Fibroblast of skin of abdomen (primary cell): ENCODE measurements around the gene PLEKHA4.
"Not testable (repeated sequence)": the region's sequence is repeated elsewhere in the genome, so short reads cannot be mapped to it uniquely, and the experiment has no call there.

Experiments
- DNase-seq: peaks from one replicate; pipeline ENCODE4 v3.0.0-alpha.2; 2013

The PLEKHA4 gene

DNA sequence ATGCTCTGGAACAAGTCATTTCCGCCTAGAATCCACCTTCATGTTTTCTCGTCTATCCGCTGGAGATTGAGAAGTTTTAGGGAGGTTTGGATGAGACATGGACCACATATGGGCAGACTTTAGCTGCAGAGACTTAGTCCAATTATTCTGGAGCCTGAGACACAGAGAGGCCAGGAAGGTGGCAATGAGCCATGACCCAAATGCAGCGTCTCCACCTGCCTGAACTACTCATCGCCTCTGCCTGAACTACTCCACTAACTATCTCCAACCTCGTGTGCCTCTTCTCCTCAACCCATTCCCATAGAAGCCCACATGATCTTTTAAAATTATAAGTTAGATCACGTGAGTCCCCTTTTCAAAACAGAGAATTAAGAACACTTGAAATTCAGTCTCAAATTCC, 5.6 kb downstream of the PLEKHA4 start:
- DNase-seq: no peak

GRCh38 chr19:48861313-48861712, 7.1 kb downstream of the PLEKHA4 start:
- no peak for DNase-seq

DNA sequence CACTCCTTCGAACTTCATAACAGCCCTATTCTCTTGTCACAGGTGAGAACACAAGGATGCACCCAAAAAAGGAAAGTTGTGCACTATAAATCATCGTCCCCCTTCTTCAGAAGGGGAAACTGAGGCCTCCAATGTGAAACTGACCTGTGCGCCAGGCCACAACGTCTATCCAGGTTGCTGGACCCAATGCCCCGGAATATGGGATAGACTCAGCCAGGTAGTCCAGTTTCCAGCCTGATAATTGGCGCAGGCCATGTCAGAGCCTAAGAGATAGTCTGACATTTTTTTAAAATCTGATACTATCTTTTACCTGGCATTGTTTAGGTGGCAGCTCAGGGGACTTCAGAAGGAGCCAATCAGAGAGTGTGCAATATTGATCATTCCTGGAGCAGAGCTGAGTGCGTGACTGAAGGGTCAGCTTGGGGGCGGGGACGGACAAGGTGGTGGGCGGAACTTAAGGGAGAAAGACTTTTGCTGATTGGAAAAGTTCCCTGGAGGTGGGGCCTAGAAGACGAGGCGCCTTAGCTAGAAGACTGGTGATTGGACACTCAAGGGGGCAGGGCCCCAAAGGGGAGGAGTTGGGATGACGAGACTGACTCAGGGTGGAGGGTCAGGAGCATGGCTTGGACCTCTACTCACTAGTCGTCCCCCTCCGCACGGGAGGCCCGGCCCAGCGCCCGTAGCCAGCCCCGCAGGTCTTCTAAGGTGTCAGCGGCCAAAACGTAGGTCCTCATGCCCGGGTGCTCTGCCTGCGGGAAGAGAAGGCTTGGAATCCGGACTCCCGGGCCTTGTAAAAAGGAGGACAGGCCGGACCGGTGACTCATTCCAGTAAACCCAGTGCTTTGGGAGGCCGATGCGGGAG, 8.5 kb downstream of the PLEKHA4 start:
- DNase-seq: no peak

DNA sequence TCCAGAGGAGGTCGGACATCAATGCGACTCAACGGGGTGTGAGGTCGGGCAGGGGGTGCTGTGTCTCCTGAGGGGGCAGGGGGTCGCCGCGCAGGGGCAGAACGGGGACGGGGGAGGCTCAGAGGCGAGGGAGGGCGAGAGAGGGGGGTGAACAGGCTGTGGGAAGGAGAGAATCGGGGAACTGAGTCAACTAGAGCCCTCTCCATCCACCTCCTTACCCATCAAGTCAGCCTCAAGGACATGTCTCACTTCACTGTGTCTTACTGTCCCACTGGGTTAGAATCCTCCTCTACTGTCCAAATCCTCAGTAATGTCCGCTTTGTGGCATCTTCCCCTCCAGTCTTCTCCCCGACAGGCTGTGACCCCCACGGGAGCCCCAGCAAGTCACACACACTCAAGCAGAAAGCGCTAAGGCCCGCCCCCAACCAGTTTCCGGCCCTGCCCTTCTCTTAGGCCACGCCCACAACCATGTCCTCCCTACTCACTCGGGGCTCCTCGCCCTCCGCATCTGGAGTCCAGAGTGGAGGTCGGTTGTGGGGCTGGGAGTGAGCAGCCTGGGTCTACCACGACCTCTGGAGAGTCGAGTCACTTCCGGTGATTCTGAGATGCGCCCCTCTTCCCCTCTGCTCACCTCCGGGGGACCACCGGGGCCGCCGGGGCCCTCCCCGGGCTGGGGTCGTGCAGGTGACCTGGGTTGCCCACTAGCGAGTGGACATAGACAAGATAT, 9.3 kb downstream of the PLEKHA4 start:
- no peak for DNase-seq

GRCh38 chr19:48856921-48857320, 11.5 kb downstream of the PLEKHA4 start:
- no peak for DNase-seq

DNA sequence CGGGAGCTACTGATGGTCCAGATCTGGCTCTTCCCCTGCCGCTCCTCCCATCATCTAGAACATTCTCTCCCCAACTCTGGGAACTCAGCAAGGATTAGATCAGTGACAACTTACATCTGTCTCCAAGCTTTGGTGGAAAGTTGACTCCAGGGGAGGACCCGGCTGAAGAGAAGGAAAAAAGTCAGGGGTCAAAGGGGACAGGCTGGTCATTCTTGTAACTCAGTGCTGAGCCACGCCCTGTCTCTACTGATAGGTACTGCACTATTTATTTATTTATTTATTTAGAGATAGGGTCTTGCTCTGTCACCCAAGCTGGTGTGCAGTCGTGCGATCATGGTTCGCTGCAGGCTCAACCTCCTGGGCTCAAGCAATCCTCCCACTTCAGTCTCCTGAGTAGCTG, 14.3 kb downstream of the PLEKHA4 start:
- DNase-seq: no peak

DNA sequence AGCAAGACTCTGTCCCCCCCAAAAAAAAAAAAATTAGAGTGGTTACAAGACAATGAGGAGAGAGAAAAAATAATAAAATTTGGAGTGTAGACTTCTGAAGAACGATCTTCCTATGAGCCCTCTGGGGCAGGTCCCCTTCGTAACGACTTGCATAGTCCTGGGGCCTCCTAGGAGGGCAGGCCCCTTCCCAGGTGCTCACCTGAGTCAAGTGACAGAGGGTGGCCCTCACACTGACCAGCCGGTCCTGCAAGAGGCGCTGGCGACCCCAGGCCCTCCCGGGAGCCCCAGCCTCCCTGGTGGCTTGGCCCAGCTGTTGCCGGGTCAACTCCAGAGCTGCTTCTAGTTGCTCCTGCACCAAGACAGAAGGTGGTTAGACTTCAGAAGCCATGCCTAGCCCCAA, 14.9 kb downstream of the PLEKHA4 start:
- DNase-seq: no peak

DNA sequence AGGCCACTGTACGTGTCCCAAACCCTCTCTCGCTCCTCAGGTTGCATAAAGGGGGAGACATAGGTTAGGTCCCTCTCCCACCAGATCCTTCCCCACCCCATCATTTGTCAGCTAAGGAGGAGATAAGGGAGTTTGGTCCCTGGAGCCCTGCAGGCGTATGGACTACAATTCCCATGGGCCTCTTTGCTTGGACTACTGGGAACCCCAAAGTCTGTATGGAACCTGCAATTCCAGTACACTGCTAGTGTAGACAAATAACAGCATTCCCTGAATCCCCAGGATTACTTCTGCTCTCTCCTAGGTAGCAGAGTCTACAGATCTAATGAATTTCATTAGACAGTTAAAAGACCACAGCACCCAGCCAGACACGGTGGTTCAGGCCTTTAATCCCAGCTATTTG, 16.1 kb downstream of the PLEKHA4 start:
- DNase-seq: no peak

DNA sequence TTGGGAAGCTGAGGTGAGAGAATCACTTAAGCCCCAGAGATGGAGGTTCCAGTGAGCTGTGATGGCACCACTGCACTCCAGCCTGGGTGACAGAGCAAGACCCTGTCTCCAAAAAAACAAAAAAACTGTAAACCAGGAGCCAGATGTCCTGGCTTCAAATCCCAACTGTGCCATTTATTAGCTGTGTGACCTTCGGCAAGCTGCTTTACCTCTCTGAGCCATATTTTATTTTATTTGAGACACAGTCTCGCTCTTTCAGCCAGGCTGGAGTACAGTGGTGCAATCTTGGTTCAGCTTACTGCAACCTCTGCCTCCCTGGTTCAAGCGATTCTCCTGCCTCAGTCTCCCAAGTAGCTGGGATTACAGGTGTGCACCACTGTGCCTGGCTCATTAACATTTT, 21.8 kb downstream of the PLEKHA4 start:
- DNase-seq: not testable (repeated sequence)

- DNase-seq: no peak
Observed at GRCh38 chr19:48845384-48845783, 23.0 kb downstream of the PLEKHA4 start.

GRCh38 chr19:48844472-48844871, 23.9 kb downstream of the PLEKHA4 start:
- DNase-seq: peak; percentile 58

DNA sequence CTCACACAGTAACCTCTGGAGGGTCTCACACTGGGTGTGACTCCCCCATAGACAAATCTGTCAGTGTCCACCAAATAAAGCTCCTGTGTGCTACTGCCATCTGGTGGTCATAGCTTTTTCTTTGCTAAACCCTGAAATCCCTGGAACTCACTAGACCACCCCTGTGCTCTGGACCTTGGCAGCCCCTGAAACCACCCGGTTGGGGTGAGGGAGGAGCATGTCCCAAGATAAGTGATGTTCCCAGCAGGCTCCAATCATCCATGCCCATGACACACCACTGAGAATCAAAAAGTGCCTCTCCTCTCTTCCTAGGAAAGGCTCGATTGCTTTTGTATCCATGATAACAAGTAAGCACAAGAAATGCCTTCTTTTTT, 25.6 kb downstream of the PLEKHA4 start:
- DNase-seq: peak; percentile 38

- no peak for DNase-seq
Observed at GRCh38 chr19:48841571-48841970, 26.8 kb downstream of the PLEKHA4 start.

DNA sequence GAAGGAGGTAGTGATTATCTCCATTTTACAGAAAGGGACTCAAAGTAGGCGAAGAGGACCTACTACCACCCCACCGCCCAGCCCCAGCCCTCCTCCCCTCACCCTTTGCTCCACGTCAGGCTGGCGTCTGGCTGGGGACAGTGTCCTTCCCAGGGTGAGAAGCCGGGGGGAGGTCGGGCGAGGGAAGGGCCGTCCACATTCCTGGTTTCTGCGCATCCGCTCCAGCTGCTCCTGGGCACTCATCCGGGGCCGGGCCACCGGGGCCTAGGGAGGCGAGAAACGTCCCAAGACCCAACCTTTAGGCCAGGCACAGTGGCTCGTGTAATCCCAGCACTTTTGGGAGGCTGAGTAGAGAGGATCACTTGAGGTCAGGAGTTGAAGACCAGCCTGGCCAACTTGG, 27.4 kb downstream of the PLEKHA4 start:
- no peak for DNase-seq

- no peak for DNase-seq
Observed at GRCh38 chr19:48837687-48838086, 30.7 kb downstream of the PLEKHA4 start.

- peak; percentile 93 for DNase-seq
Observed at GRCh38 chr19:48837051-48837524, 31.3 kb downstream of the PLEKHA4 start.

DNA sequence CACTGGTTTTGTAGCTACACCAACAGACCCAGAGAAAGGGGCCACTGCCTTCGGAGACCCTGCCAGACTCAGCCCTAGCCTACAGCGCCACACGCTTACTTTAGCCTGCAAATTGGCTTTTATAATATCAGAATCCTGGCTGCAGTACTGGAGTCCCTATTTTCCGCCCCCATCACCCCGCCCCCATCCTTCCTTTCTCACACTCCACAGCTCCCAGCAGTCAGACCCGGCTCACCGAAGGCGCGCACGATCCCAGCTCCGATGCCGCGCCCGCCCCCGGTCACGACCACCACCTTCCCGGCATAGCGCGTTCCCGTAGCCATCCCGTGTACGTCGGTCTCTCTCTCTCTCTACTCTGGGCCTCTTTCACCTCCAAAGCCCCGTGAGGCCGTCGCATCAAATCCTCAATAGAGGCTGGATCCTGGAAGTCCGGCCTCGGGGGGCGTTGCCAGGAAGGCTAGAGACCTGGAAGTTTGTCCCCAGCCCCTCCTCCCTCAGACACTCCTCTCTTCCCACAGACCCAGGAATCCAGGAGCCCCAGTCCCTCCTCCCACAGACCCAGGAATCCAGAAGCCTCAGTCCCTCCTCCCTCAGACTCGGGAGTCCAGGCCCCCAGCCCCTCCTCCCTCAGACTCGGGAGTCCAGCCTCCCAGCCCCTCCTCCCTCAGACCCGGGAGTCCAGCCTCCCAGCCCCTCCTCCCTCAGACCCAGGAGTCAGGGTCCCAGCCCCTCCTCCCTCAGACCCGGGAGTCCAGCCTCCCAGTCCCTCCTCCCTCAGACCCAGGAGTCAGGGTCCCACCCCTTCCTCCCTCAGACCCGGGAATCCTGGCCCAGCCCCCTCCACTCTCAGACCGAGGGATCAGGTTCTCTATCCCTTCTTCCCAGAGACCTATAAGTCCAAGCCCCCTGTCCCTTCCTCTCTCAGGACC, 32.1 kb downstream of the PLEKHA4 start, which contains the start of gene HSD17B14:
TSS of gene HSD17B14 (minus strand) at position 403 of the 929 bp plus-strand sequence. CDS start at position 323, 80 bp downstream.
- DNase-seq: peak; percentile 54

GRCh38 chr19:48835734-48836088, 32.7 kb downstream of the PLEKHA4 start:
- DNase-seq: peak; percentile 74

DNA sequence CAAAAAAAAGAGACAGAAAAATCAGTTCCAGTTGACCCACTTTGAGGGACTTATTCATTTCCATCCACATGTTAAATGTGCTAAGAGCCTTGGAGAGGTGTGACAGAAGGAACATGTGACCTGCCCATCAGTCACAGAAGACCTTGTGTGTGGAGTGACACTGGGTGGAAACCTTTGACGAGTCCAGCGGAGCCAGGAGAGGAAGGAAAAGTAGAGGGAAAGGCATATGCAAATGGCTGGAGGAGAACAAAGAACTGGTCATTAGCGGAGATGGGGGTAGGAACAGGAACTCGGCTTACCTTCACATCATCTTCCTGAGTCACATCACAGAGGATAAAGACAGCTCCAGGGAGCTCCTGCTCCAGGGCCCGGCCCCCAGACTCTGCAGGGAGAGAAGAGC, 34.4 kb downstream of the PLEKHA4 start:
- DNase-seq: no peak

- no peak for DNase-seq
Observed at GRCh38 chr19:48833049-48833448, 35.4 kb downstream of the PLEKHA4 start.

- DNase-seq: no peak
Observed at GRCh38 chr19:48830965-48831364, 37.5 kb downstream of the PLEKHA4 start.

- DNase-seq: no peak
Observed at GRCh38 chr19:48830088-48830487, 38.3 kb downstream of the PLEKHA4 start.

DNA sequence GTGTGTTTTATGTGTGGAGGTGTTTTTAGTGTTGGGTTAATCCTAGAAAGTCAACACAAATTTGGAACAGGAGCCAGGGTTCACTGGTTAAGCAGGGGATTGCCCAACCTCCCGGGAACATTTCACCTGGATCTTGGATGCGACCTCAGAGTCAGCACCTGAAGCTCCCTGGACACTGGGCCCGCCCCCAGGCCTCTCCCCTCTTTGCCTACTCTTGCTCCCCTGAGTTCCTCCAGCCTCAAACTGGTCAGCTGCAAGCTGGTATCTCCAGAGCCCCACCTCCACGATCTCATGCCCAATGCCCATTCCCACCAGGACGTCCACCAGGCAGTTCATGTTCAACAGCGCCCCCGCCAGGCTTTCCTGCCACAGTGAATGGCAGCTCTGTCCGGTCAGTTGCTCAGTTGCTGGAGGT, 41.8 kb downstream of the PLEKHA4 start:
- DNase-seq: no peak
